ENCODE measurements around the gene SEMA6A. TPM values are rescaled to one million over a fixed set of nuclear protein-coding genes. Genes with fewer than 3 reads are reported as not detected.

Gene SEMA6A
- polyA plus RNA-seq, 1 donor (not counting 4 experiments of a cell fraction or from before 2014, with no cell fraction given): 0.68 TPM

DNA sequence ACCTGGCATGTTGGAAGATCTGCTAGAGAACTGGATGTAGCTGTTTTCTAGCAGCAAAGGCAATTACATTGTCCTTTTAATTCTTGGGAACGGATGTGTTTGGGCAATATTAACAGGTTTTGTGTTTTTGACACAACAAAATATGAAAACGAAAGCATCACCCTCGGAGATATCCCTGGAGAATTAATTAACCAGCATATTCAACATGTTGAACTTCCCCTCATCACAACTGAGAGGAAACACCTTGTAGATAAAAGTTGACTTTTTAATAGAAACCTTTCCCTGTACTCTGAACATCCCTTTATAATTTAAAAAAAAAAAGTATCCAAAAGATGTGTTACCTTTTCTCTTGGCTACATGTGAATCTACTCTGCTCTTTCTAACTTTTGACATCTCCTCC lies 13.0 kb downstream of the SEMA6A start:
- H3K9me3 ChIP-seq (ENCODE audit: control insufficient read depth, low read depth, low read length): no peaks in the 10 kb centered on the region
- no peaks in the 10 kb centered on the region for H3K27me3 ChIP-seq (ENCODE audit: control insufficient read depth, extremely low read depth, insufficient read depth, low read length)
- no peak for FAIRE-seq
- no peaks in the 10 kb centered on the region for H3K36me3 ChIP-seq (ENCODE audit: control insufficient read depth in 2 of 2, extremely low read depth in 1 of 2, insufficient read depth in 2 of 2, low read length in 2 of 2)
- no peak overlapping the region for H3K4me2 ChIP-seq (ENCODE audit: control insufficient read depth, extremely low read depth, insufficient read depth, low read depth, low read length)
- no peak overlapping the region for H3K4me3 ChIP-seq (ENCODE audit: control insufficient read depth in 2 of 3, extremely low read depth in 1 of 3, insufficient read depth in 2 of 3, low read depth in 1 of 3, low read length in 3 of 3)
- no peak for DNase-seq (ENCODE audit: low read depth, low spot score)
- no peaks in the 10 kb centered on the region for H4K20me1 ChIP-seq (ENCODE audit: control insufficient read depth, extremely low read depth, insufficient read depth, low read length)
- no peak overlapping the region for H3K27ac ChIP-seq (ENCODE audit: control insufficient read depth, insufficient read depth, low read length)
- no peak for TF ChIP-seq EZH2 (IDR thresholded peaks at IDR 0.05; ENCODE audit: low read length)
- TF ChIP-seq, protein P1, sequence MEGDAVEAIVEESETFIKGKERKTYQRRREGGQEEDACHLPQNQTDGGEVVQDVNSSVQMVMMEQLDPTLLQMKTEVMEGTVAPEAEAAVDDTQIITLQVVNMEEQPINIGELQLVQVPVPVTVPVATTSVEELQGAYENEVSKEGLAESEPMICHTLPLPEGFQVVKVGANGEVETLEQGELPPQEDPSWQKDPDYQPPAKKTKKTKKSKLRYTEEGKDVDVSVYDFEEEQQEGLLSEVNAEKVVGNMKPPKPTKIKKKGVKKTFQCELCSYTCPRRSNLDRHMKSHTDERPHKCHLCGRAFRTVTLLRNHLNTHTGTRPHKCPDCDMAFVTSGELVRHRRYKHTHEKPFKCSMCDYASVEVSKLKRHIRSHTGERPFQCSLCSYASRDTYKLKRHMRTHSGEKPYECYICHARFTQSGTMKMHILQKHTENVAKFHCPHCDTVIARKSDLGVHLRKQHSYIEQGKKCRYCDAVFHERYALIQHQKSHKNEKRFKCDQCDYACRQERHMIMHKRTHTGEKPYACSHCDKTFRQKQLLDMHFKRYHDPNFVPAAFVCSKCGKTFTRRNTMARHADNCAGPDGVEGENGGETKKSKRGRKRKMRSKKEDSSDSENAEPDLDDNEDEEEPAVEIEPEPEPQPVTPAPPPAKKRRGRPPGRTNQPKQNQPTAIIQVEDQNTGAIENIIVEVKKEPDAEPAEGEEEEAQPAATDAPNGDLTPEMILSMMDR (optimal IDR thresholded peaks at IDR 0.05 in 1 of 3, IDR thresholded peaks at IDR 0.05 in 1 of 3, conservative IDR thresholded peaks at IDR 0.05 in 1 of 3; ENCODE audit: extremely low read depth in 1 of 3, insufficient read depth in 2 of 3, low read length in 3 of 3): no peak
- H3K79me2 ChIP-seq (ENCODE audit: control insufficient read depth, insufficient read depth, low read length): no peaks in the 10 kb centered on the region
- no peaks in the 10 kb centered on the region for H3K4me1 ChIP-seq (ENCODE audit: control insufficient read depth, extremely low read depth, insufficient read depth, low read length)
- no peak overlapping the region for H3K9ac ChIP-seq (ENCODE audit: control insufficient read depth, extremely low read depth, insufficient read depth, low read length)
- dilution Hi-C loops (cut with MboI; ENCODE audit: extremely low pct_ligation_motif_present, low sequenced_read_pairs): no loop called here
- H2AFZ ChIP-seq (ENCODE audit: control insufficient read depth, low read length): no peak overlapping the region
- no peaks in the 10 kb centered on the region for H3K9me1 ChIP-seq (ENCODE audit: control insufficient read depth, extremely low read depth, insufficient read depth, low read length)

DNA sequence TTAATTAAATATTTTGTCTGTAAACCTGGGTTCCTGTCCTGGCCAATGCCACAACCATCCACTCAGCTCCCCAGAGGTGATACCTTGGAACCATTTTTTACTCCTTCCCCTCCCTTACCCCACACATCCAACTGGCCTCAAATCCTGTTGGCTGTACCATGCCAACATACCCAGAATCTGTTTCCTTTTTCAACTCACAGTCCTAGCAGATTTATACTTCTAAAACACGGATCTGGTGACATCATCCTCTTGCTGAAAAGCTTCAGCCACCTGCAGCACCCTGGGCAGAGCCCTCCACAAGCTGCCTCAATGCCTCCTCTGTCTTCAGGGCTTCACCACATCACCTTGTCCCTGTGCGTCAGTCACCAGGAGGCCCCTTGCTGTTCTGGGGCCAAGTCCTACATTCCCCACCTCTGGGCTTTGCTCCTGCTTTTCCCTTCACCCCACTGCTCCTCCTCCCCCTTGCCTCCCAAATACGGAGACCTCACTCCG lies 14.9 kb downstream of the SEMA6A start:
- Histone ChIP-seq H2AFZ (ENCODE audit: control insufficient read depth, low read length) (no peak overlapping the region), H3K4me2 (ENCODE audit: control insufficient read depth, extremely low read depth, insufficient read depth, low read depth, low read length) (no peak overlapping the region), H3K9me1 (ENCODE audit: control insufficient read depth, extremely low read depth, insufficient read depth, low read length) (no peaks in the 10 kb centered on the region), H3K27ac (ENCODE audit: control insufficient read depth, insufficient read depth, low read length) (no peak overlapping the region), H4K20me1 (ENCODE audit: control insufficient read depth, extremely low read depth, insufficient read depth, low read length) (no peaks in the 10 kb centered on the region), H3K9ac (ENCODE audit: control insufficient read depth, extremely low read depth, insufficient read depth, low read length) (no peak overlapping the region), H3K9me3 (ENCODE audit: control insufficient read depth, low read depth, low read length) (no peaks in the 10 kb centered on the region), H3K79me2 (ENCODE audit: control insufficient read depth, insufficient read depth, low read length) (no peaks in the 10 kb centered on the region), H3K36me3 (ENCODE audit: control insufficient read depth in 2 of 2, extremely low read depth in 1 of 2, insufficient read depth in 2 of 2, low read length in 2 of 2) (no peaks in the 10 kb centered on the region), H3K4me3 (ENCODE audit: control insufficient read depth in 2 of 3, extremely low read depth in 1 of 3, insufficient read depth in 2 of 3, low read depth in 1 of 3, low read length in 3 of 3) (no peak overlapping the region), H3K4me1 (ENCODE audit: control insufficient read depth, extremely low read depth, insufficient read depth, low read length) (no peaks in the 10 kb centered on the region), H3K27me3 (ENCODE audit: control insufficient read depth, extremely low read depth, insufficient read depth, low read length) (no peaks in the 10 kb centered on the region)
- dilution Hi-C loops (cut with MboI; ENCODE audit: extremely low pct_ligation_motif_present, low sequenced_read_pairs): no loop called here
- no peak for FAIRE-seq
- no peak for TF ChIP-seq EZH2 (IDR thresholded peaks at IDR 0.05; ENCODE audit: low read length)
- TF ChIP-seq, protein P1 (optimal IDR thresholded peaks at IDR 0.05 in 1 of 3, IDR thresholded peaks at IDR 0.05 in 1 of 3, conservative IDR thresholded peaks at IDR 0.05 in 1 of 3; ENCODE audit: extremely low read depth in 1 of 3, insufficient read depth in 2 of 3, low read length in 3 of 3): no peak
- DNase-seq (ENCODE audit: low read depth, low spot score): no peak
